ENCODE measurements around the gene AHSA1. TPM values are rescaled to one million over a fixed set of nuclear protein-coding genes. Genes with fewer than 3 reads are reported as not detected.

The AHSA1 gene
- total RNA-seq, 6 experiments from 2014 or later = 155 to 219 (median 178) TPM

DNA sequence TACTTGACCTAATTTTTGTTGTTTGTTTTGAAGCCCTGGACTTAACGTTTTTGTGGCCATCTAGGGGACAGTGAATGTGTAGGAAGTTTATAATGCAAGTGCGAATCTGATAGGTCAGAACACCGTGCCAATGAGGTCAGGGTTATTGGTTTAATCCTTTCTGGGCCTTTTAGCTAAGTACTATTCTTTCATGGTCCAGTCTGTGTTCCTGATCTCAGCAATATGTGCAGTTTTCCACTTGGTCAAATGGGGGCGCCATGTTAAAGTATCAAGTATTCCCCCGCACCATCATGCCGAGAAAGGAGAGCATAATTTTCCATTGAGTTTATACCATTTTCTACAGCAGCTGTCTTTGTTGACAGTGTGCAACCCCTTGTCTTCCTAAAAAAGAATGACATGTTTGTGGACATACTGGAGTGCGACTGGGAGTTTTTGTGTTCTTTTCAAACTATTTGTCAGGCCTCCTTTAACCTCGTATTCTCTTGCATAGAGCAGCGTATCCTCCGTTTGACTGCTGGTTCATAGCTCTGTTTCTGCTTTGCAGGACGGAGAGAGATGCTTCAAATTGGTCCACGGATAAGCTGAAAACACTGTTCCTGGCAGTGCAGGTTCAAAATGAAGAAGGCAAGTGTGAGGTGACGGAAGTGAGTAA, 1.3 kb downstream of the AHSA1 start:
- peak; percentile 68 for DNase-seq
- Mint-ChIP-seq H3K4me1 (ENCODE audit: low read depth) (peaks cover 35% of the 10 kb centered on the region), H3K36me3 (ENCODE audit: low read depth) (peaks cover 20% of the 10 kb centered on the region), H3K4me3 (peak overlapping the region; percentile 98), H3K27ac (peak overlapping the region; percentile 98), H3K9me3 (no peaks in the 10 kb centered on the region), H3K27me3 (ENCODE audit: insufficient read depth) (peaks cover 2% of the 10 kb centered on the region)
- TF ChIP-seq, protein P1, sequence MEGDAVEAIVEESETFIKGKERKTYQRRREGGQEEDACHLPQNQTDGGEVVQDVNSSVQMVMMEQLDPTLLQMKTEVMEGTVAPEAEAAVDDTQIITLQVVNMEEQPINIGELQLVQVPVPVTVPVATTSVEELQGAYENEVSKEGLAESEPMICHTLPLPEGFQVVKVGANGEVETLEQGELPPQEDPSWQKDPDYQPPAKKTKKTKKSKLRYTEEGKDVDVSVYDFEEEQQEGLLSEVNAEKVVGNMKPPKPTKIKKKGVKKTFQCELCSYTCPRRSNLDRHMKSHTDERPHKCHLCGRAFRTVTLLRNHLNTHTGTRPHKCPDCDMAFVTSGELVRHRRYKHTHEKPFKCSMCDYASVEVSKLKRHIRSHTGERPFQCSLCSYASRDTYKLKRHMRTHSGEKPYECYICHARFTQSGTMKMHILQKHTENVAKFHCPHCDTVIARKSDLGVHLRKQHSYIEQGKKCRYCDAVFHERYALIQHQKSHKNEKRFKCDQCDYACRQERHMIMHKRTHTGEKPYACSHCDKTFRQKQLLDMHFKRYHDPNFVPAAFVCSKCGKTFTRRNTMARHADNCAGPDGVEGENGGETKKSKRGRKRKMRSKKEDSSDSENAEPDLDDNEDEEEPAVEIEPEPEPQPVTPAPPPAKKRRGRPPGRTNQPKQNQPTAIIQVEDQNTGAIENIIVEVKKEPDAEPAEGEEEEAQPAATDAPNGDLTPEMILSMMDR (IDR thresholded peaks at IDR 0.05) = peak; percentile 86

DNA sequence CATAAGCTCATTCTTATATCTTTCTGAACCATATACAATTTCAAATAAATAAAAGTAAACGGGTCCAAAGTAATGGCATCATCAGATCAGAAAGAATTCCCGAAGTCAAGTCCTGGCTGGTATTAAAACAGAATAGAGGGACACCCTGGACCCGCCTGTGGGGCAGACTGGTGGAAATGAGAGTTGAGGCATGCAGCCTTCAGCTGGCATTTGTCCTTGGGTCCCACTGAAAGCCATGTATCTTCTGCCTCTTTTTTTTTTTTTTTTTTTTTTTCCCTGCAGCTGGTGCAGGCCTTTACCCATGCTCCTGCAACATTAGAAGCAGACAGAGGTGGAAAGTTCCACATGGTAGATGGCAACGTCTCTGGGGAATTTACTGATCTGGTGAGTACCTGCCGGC, 9.9 kb downstream of the AHSA1 start:
- Mint-ChIP-seq H3K27ac (no peak overlapping the region), H3K9me3 (no peaks in the 10 kb centered on the region), H3K36me3 (ENCODE audit: low read depth) (peaks cover 27% of the 10 kb centered on the region), H3K27me3 (ENCODE audit: insufficient read depth) (peaks cover 2% of the 10 kb centered on the region; the same call in 1 of the 2 replicates), H3K4me3 (no peak overlapping the region), H3K4me1 (ENCODE audit: low read depth) (no peaks in the 10 kb centered on the region)
- TF ChIP-seq, protein P1 (IDR thresholded peaks at IDR 0.05) = no peak
- no peak for DNase-seq

DNA sequence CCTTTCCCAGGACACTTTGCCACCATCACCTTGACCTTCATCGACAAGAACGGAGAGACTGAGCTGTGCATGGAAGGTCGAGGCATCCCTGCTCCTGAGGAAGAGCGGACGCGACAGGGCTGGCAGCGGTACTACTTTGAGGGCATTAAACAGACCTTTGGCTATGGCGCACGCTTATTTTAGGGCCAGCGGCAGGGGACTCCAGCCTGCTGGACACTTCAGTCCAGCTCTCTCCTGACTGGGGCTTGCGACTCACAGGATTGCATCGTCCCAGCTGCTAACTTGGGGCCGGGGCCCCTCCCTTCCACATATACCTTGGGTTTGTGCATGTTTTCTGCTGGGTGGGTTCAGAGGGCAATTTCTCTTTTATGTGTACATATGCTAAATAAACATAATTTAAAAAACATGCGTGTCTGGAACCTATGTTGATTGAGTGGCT, 11.2 kb downstream of the AHSA1 start:
- Mint-ChIP-seq H3K36me3 (ENCODE audit: low read depth) (peaks cover 27% of the 10 kb centered on the region), H3K4me1 (ENCODE audit: low read depth) (no peaks in the 10 kb centered on the region), H3K27me3 (ENCODE audit: insufficient read depth) (peaks cover 6% of the 10 kb centered on the region; the same call in 1 of the 2 replicates), H3K9me3 (no peaks in the 10 kb centered on the region), H3K27ac (no peak overlapping the region), H3K4me3 (no peak overlapping the region)
- DNase-seq = no peak
- TF ChIP-seq, protein P1 (IDR thresholded peaks at IDR 0.05) = no peak

DNA sequence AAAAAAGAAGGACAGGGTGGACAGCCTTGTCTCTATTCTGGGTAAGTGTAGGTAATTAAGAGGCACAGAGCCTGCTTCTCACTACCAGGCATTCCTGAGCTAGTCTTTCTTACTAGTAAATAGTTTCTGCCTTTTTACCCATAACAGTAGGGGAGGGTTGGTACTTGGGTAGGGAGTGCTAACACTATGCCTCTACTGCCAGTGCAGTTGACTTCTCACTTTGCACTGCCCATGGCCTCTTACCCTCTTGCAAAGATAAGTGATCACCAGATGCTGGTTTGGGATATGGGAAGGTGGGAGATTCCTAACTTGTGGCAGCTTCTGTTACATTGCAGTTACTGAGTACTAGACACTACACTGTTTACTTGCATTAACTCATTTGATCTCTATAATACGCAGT, 11.6 kb downstream of the AHSA1 start:
- DNase-seq = no peak
- H3K27ac Mint-ChIP-seq = no peak overlapping the region
- H3K4me3 Mint-ChIP-seq = no peak overlapping the region
- H3K9me3 Mint-ChIP-seq = no peaks in the 10 kb centered on the region
- peaks cover 27% of the 10 kb centered on the region for H3K36me3 Mint-ChIP-seq (ENCODE audit: low read depth)
- TF ChIP-seq, protein P1 (IDR thresholded peaks at IDR 0.05) = no peak
- H3K4me1 Mint-ChIP-seq (ENCODE audit: low read depth) = no peaks in the 10 kb centered on the region
- H3K27me3 Mint-ChIP-seq (ENCODE audit: insufficient read depth) = peaks cover 6% of the 10 kb centered on the region; the same call in 1 of the 2 replicates

DNA sequence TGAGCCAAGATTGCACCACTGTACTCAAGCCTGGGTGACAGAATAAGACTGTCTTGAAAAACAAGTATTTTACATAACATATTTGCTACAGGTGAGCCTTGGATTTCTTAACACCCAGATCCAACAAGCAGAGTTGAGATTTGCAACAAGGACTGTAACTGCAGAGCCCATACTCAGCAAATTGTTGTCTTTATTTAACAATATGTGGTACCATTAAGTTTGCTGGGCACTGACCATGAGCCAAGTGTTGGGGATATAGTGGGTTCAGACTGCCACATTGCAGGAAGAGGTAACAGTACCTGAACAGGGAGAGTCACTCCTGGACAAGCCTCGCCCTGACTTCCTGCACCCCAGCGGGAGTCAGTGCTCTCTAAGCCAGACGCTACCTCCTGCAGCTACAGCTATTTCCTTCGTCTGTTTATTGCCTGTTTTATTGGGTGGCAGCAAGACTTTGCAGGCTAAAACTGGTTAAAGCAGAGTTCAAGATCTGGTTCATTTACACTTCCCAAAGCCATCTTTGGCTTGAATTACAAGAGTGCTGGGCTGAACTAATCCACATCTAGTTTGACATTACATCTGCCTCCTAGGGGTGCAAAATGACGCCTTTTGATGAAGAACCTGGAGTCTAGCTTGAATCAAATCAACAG, 12.5 kb downstream of the AHSA1 start:
- DNase-seq = no peak
- TF ChIP-seq, protein P1 (IDR thresholded peaks at IDR 0.05) = no peak
- Mint-ChIP-seq H3K4me1 (ENCODE audit: low read depth) (no peaks in the 10 kb centered on the region), H3K9me3 (no peaks in the 10 kb centered on the region), H3K27me3 (ENCODE audit: insufficient read depth) (peaks cover 10% of the 10 kb centered on the region), H3K27ac (no peak overlapping the region), H3K36me3 (ENCODE audit: low read depth) (peaks cover 27% of the 10 kb centered on the region), H3K4me3 (no peak overlapping the region)
